ENCODE results near the gene P3R3URF. TPM values are rescaled to one million over a fixed set of nuclear protein-coding genes. Genes with fewer than 3 reads are reported as not detected.

P3R3URF gene
- total RNA-seq, 2 donors from 2014 or later = not detected

GRCh38 chr1:46199233-46199749 is 23.0 kb upstream of the P3R3URF start:
- Histone ChIP-seq H3K4me3 (ENCODE audit: low read length) (peak overlapping the region; percentile 92), H3K9ac (ENCODE audit: extremely low read depth, low read length, poor library complexity, severe bottlenecking) (no peak overlapping the region), H3K9me3 (ENCODE audit: control insufficient read depth, low read length) (no peaks in the 10 kb centered on the region), H3K36me3 (ENCODE audit: control insufficient read depth, insufficient read depth, low read length) (peaks cover 17% of the 10 kb centered on the region), H3K4me1 (ENCODE audit: control insufficient read depth, insufficient read depth, low read length) (no peaks in the 10 kb centered on the region), H3K27me3 (ENCODE audit: control insufficient read depth, insufficient read depth, low read length, poor library complexity, severe bottlenecking) (no peaks in the 10 kb centered on the region), H3K27ac (ENCODE audit: low read depth, low read length) (no peak overlapping the region)
- DNase-seq = no peak
- Mint-ChIP-seq H3K4me1 (peaks cover 12% of the 10 kb centered on the region), H3K27ac (no peak overlapping the region), H3K36me3 (ENCODE audit: low read depth) (peaks cover 9% of the 10 kb centered on the region), H3K9me3 (no peaks in the 10 kb centered on the region), H3K27me3 (ENCODE audit: insufficient read depth) (no peaks in the 10 kb centered on the region), H3K4me3 (peak overlapping the region; percentile 77)
- WGBS, 2 experiments (ENCODE audit: insufficient coverage in 1 of 2, insufficient read length in 1 of 2) = 92 to 95% methylated on average over 3 of the region's 3 CpGs
- TF ChIP-seq, protein P1, sequence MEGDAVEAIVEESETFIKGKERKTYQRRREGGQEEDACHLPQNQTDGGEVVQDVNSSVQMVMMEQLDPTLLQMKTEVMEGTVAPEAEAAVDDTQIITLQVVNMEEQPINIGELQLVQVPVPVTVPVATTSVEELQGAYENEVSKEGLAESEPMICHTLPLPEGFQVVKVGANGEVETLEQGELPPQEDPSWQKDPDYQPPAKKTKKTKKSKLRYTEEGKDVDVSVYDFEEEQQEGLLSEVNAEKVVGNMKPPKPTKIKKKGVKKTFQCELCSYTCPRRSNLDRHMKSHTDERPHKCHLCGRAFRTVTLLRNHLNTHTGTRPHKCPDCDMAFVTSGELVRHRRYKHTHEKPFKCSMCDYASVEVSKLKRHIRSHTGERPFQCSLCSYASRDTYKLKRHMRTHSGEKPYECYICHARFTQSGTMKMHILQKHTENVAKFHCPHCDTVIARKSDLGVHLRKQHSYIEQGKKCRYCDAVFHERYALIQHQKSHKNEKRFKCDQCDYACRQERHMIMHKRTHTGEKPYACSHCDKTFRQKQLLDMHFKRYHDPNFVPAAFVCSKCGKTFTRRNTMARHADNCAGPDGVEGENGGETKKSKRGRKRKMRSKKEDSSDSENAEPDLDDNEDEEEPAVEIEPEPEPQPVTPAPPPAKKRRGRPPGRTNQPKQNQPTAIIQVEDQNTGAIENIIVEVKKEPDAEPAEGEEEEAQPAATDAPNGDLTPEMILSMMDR (conservative IDR thresholded peaks at IDR 0.05) = no peak

DNA sequence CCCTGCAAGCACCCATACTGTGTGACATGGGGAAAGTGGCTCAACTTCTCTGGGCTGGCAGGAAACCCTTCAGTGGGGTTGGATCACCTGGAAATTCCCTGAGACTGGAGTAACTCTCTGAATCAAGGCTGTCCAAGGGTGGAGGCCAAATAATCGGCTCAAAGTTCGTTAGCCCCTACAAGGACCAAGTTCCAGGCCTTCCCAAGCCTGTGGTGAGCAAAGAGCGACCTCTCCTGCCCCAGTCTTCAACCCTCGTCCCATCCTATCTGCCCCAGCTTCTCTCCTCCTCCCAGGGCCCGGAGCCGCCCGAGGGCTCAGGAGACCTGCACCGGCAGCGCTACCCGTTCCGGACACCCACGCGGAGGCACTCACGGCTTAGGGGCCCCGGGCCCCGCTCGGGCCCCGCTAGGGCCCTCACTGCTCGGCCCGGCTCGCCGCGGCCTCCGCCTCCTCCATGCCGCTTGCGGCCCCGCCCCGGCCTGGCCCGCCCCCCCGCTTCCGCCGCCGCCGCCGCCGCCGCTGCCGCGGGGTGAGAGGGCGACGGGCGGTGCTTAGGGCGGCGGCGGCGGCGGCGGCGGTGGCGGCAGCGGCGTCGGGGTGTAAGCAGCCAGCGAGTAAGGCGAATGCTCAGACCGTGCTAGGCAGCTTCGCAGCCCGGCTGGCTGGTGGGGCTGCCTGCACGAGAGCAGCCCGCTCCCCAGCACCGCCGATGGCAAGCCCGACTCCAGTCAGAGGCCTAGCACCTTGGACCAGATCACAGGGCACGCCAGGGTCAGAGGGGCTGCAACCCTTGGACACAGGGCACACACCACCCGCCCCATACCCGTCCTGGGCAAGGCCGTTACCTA is 21.9 kb upstream of the P3R3URF start, which contains the start of gene POMGNT1:
POMGNT1 (minus strand) TSS at position 471 of the 848 bp plus-strand sequence. CDS start 613 bp downstream, outside the sequence.
- Histone ChIP-seq H3K36me3 (ENCODE audit: control insufficient read depth, insufficient read depth, low read length) (peaks cover 23% of the 10 kb centered on the region), H3K4me1 (ENCODE audit: control insufficient read depth, insufficient read depth, low read length) (no peaks in the 10 kb centered on the region), H3K27ac (ENCODE audit: low read depth, low read length) (peak within 1 kb of the TSS; percentile 34), H3K4me3 (ENCODE audit: low read length) (peak within 1 kb of the TSS; percentile 92), H3K9ac (ENCODE audit: extremely low read depth, low read length, poor library complexity, severe bottlenecking) (peak within 1 kb of the TSS; percentile 69), H3K27me3 (ENCODE audit: control insufficient read depth, insufficient read depth, low read length, poor library complexity, severe bottlenecking) (no peaks in the 10 kb centered on the region), H3K9me3 (ENCODE audit: control insufficient read depth, low read length) (no peaks in the 10 kb centered on the region)
- DNase-seq = peak; percentile 90
- H3K4me3 Mint-ChIP-seq = peak within 1 kb of the TSS; percentile 77
- H3K27ac Mint-ChIP-seq = peak within 1 kb of the TSS; percentile 87
- TF ChIP-seq, protein P1 (conservative IDR thresholded peaks at IDR 0.05) = peak; percentile 30
- H3K36me3 Mint-ChIP-seq (ENCODE audit: low read depth) = peaks cover 17% of the 10 kb centered on the region
- no peaks in the 10 kb centered on the region for H3K27me3 Mint-ChIP-seq (ENCODE audit: insufficient read depth)
- no peaks in the 10 kb centered on the region for H3K9me3 Mint-ChIP-seq
- 2 to 5% methylated on average over 25 to 67 of the region's 67 CpGs for WGBS, 2 experiments (ENCODE audit: insufficient coverage in 1 of 2, insufficient read length in 1 of 2)
- H3K4me1 Mint-ChIP-seq = peaks cover 7% of the 10 kb centered on the region

- Mint-ChIP-seq H3K36me3 (ENCODE audit: low read depth) (peaks cover 23% of the 10 kb centered on the region), H3K9me3 (no peaks in the 10 kb centered on the region), H3K4me3 (peak overlapping the region; percentile 77), H3K4me1 (peaks cover 6% of the 10 kb centered on the region), H3K27ac (no peak overlapping the region), H3K27me3 (ENCODE audit: insufficient read depth) (no peaks in the 10 kb centered on the region)
- peaks cover 29% of the 10 kb centered on the region for H3K36me3 ChIP-seq (ENCODE audit: control insufficient read depth, insufficient read depth, low read length)
- peak; percentile 64 for DNase-seq
- no peaks in the 10 kb centered on the region for H3K9me3 ChIP-seq (ENCODE audit: control insufficient read depth, low read length)
- WGBS, 2 experiments (ENCODE audit: insufficient coverage in 1 of 2, insufficient read length in 1 of 2) = 72 to 84% methylated on average over 9 of the region's 9 CpGs
- H3K9ac ChIP-seq (ENCODE audit: extremely low read depth, low read length, poor library complexity, severe bottlenecking) = peak overlapping the region; percentile 69
- no peak overlapping the region for H3K27ac ChIP-seq (ENCODE audit: low read depth, low read length)
- H3K27me3 ChIP-seq (ENCODE audit: control insufficient read depth, insufficient read depth, low read length, poor library complexity, severe bottlenecking) = no peaks in the 10 kb centered on the region
- no peaks in the 10 kb centered on the region for H3K4me1 ChIP-seq (ENCODE audit: control insufficient read depth, insufficient read depth, low read length)
- TF ChIP-seq, protein P1 (conservative IDR thresholded peaks at IDR 0.05) = no peak
- H3K4me3 ChIP-seq (ENCODE audit: low read length) = peak overlapping the region; percentile 91
Observed at GRCh38 chr1:46197560-46197963, 21.3 kb upstream of the P3R3URF start.
